GM12891 (cell line): Measurements from ENCODE around the gene HIGD1B.

Experiments
- DNase-seq: peaks from one replicate; pipeline ENCODE4 v3.0.0; 2011; ENCODE audit warnings: low spot score; ENCODE audit not compliant: insufficient read length
- FAIRE-seq: peaks from 2 replicates; lab custom pipeline; 2011; peaks lifted over from hg19 to GRCh38; lab: Jason Lieb, UNC
- PAX5 ChIP-seq: IDR thresholded peaks from 2 replicates; pipeline ENCODE4 v1.6.1; 2011; ENCODE audit warnings: low read length, moderate library complexity, mild to moderate bottlenecking; ENCODE audit not compliant: insufficient read depth, severe bottlenecking
- POLR2A ChIP-seq: IDR thresholded peaks from 2 replicates; pipeline ENCODE4 v1.6.1; 2011; ENCODE audit warnings: low read depth, low read length, control low read depth
- POLR2AphosphoS5 ChIP-seq: IDR thresholded peaks from 2 replicates; pipeline ENCODE4 v1.6.1; 2011; ENCODE audit warnings: low read depth, low read length, control low read depth
- POU2F2 ChIP-seq: IDR thresholded peaks from 2 replicates; pipeline ENCODE4 v1.6.1; 2011; ENCODE audit warnings: low read depth, mild to moderate bottlenecking, control low read depth, low read length, moderate library complexity
- SPI1 ChIP-seq: IDR thresholded peaks from 2 replicates; pipeline ENCODE4 v1.6.1; 2011; ENCODE audit warnings: low read depth, low read length, control low read depth
- TAF1 ChIP-seq: IDR thresholded peaks from 2 replicates; pipeline ENCODE4 v1.6.1; 2011; ENCODE audit warnings: low read depth, low read length, control low read depth

Gene HIGD1B

GRCh38 chr17:44832805-44833204, 14.9 kb upstream of the HIGD1B start:
- DNase-seq = no peak
- TF ChIP-seq POLR2AphosphoS5 (no peak), TAF1 (no peak), SPI1 (no peak), PAX5 (no peak), POLR2A (no peak), POU2F2 (no peak)
- no peak for FAIRE-seq

- TF ChIP-seq POLR2A (no peak), POLR2AphosphoS5 (no peak), POU2F2 (no peak), TAF1 (no peak), SPI1 (no peak), PAX5 (no peak)
- FAIRE-seq (no peak), DNase-seq (no peak)
These were observed 10.5 kb upstream of the HIGD1B start for GRCh38 chr17:44837196-44837595.

GRCh38 chr17:44840274-44840673, 7.4 kb upstream of the HIGD1B start:
- FAIRE-seq = no peak
- no peak for TF ChIP-seq POLR2AphosphoS5
- TF ChIP-seq POU2F2 = no peak
- no peak for TF ChIP-seq TAF1
- TF ChIP-seq PAX5 = no peak
- no peak for TF ChIP-seq POLR2A
- no peak for TF ChIP-seq SPI1
- DNase-seq = no peak

DNA sequence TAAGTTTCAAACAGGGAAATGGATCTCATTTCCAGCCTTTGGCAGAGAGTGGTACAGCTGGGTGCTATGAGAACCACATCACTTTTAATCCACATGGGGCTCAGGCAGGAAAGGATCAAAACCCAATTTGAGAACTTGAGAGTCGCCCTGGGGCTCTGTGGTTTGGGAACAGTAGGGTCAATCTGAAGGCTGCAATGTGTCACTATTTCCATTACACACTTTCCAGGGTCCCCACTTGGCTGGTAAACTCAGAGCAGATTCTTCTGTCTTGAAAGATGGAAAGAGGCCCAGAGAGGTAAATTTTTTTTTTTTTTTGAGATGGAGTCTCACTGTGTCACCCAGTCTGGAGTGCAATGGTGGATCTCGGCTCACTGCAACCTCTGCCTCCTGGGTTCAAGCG, 6.7 kb upstream of the HIGD1B start:
- no peak for DNase-seq
- FAIRE-seq = no peak
- TF ChIP-seq TAF1 (no peak), POLR2A (no peak)

- DNase-seq (no peak), FAIRE-seq (no peak)
- TF ChIP-seq TAF1 (no peak), POU2F2 (no peak), POLR2A (no peak), SPI1 (no peak), POLR2AphosphoS5 (no peak), PAX5 (no peak)
These were observed 4.9 kb upstream of the HIGD1B start for GRCh38 chr17:44842748-44843147.

GRCh38 chr17:44844390-44844830, 3.3 kb upstream of the HIGD1B start:
- TF ChIP-seq SPI1 (no peak), TAF1 (no peak), PAX5 (no peak), POLR2AphosphoS5 (no peak), POLR2A (no peak), POU2F2 (no peak)
- DNase-seq (no peak), FAIRE-seq (no peak)

- FAIRE-seq (no peak), DNase-seq (no peak)
- TF ChIP-seq TAF1 (no peak), POLR2AphosphoS5 (no peak), POU2F2 (no peak), PAX5 (no peak), SPI1 (no peak), POLR2A (no peak)
These were observed 1.5 kb upstream of the HIGD1B start for GRCh38 chr17:44846206-44846605.

DNA sequence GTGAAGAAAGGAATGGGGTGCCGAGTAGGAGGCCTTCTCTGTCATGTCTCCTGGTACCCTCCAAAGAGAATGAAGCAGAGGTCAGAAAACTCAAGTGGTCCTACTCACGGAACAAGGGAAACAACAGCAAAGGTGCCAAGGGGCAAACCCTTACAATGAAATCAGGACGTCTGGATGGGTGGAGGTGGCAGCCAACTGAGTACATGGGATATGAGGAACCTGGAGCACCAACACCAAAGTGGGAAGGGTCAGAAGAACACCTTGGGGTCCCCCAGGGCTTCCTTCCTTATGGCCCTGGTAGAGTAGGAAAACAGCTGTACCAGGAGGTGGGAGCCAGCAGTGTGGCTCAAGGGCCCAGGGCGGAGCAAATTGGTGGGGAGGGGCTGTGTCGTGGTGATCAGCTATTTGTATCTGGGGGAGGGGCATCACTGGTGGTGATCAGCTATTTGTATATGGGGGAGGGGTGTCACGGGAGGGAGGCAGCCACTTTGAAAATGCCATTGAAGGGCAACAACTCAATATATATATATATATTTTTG, 643 bp downstream of the HIGD1B start:
- TF ChIP-seq POLR2A = no peak
- no peak for TF ChIP-seq POU2F2
- TF ChIP-seq PAX5 = no peak
- TF ChIP-seq POLR2AphosphoS5 = no peak; the same call in 1 of the 2 replicates
- TF ChIP-seq TAF1 = no peak
- DNase-seq (no peak), FAIRE-seq (no peak)

- DNase-seq (no peak), FAIRE-seq (no peak)
- TF ChIP-seq POU2F2 (no peak), PAX5 (no peak)
These were observed 1.3 kb downstream of the HIGD1B start for GRCh38 chr17:44848961-44849489.

DNA sequence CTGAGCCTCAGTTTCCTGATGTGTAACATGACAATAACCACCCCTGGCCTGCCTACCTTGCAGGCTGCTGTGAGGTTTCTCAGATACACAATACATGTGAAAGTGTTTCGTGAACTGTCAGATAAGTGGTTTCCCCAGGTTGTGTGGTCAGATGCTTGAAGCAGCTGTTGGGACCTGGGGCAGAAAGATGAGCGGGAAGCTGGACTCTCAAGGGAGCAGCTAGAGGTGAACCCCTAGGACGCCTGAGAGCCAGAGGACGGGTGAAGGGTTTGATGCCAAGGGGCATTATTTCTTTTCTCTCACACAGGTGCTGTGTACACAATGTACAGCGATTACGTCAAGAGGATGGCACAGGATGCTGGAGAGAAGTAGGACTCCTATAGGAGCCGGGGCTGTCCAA, 2.3 kb downstream of the HIGD1B start:
- 0 out of 2 replicates have a peak, but pooled peaks have one; percentile 21 for TF ChIP-seq POLR2A
- TF ChIP-seq POU2F2 = no peak
- no peak for TF ChIP-seq TAF1
- TF ChIP-seq POLR2AphosphoS5 = no peak
- DNase-seq = no peak
- FAIRE-seq = no peak
